H9 (cell line): ENCODE results near the gene ARSJ. TPM values are rescaled to one million over a fixed set of nuclear protein-coding genes. Genes with fewer than 3 reads are reported as not detected.

ENCODE experiments used
- DNase-seq: peaks from one replicate; pipeline ENCODE4 v3.0.0-alpha.2; 2017
- H2AFZ ChIP-seq: one replicate; pipeline ENCODE4 v1.6.1; 2013; ENCODE audit warnings: mild to moderate bottlenecking, low read length, control low read depth, moderate library complexity
- H2AK5ac ChIP-seq: 2 replicates; pipeline ENCODE4 v1.6.1; 2013; ENCODE audit warnings: low read length, control low read depth, mixed read lengths; ENCODE audit not compliant: insufficient read length
- H2BK120ac ChIP-seq: one replicate; pipeline ENCODE4 v1.6.1; 2013; ENCODE audit warnings: low read depth, mild to moderate bottlenecking, low read length, control low read depth, inconsistent platforms; ENCODE audit not compliant: poor library complexity, severe bottlenecking
- H2BK12ac ChIP-seq: 2 replicates; pipeline ENCODE4 v1.6.1; 2013; ENCODE audit warnings: low read length, control low read depth, mixed read lengths, low read depth; ENCODE audit not compliant: insufficient read length
- H2BK15ac ChIP-seq: 2 replicates; pipeline ENCODE4 v1.6.1; 2013; ENCODE audit warnings: low read depth, low read length, control low read depth
- H2BK20ac ChIP-seq: one replicate; pipeline ENCODE4 v1.6.1; 2013; ENCODE audit warnings: low read depth, mild to moderate bottlenecking, low read length, control low read depth, inconsistent platforms; ENCODE audit not compliant: poor library complexity, severe bottlenecking
- H2BK5ac ChIP-seq: 2 replicates; pipeline ENCODE4 v1.6.1; 2013; ENCODE audit warnings: low read length, control low read depth, mixed read lengths; ENCODE audit not compliant: insufficient read length
- H3K14ac ChIP-seq: 2 replicates; pipeline ENCODE4 v1.6.1; 2013; ENCODE audit warnings: low read length, control low read depth; ENCODE audit not compliant: insufficient read depth
- H3K18ac ChIP-seq: 2 replicates; pipeline ENCODE4 v1.6.1; 2013; ENCODE audit warnings: low read depth, mild to moderate bottlenecking, mixed read lengths, low read length, control low read depth; ENCODE audit not compliant: insufficient read length
- H3K23ac ChIP-seq: 2 replicates; pipeline ENCODE4 v1.6.1; 2013; ENCODE audit warnings: low read length, control low read depth, mixed read lengths, low read depth; ENCODE audit not compliant: insufficient read length
- H3K23me2 ChIP-seq: 2 replicates; pipeline ENCODE4 v1.6.1; 2013; ENCODE audit warnings: low read depth, mild to moderate bottlenecking, mixed read lengths, low read length, control low read depth; ENCODE audit not compliant: insufficient read length, poor library complexity, severe bottlenecking
- H3K27ac ChIP-seq: 2 replicates; pipeline ENCODE4 v1.5.1; 2013; ENCODE audit warnings: low read length, control low read depth, mixed read lengths, low read depth; ENCODE audit not compliant: insufficient read length
- H3K27me3 ChIP-seq: 2 replicates; pipeline ENCODE4 v1.6.1; 2013; ENCODE audit warnings: low read length, control low read depth, inconsistent platforms; ENCODE audit not compliant: insufficient read depth
- H3K4ac ChIP-seq: 2 replicates; pipeline ENCODE4 v1.6.1; 2013; ENCODE audit warnings: low read depth, mild to moderate bottlenecking, control low read depth, inconsistent platforms, low read length, moderate library complexity
- H3K4me1 ChIP-seq: 2 replicates; pipeline ENCODE4 v1.6.1; 2013; ENCODE audit warnings: low read length, control low read depth, inconsistent platforms; ENCODE audit not compliant: insufficient read depth
- H3K4me2 ChIP-seq: 2 replicates; pipeline ENCODE4 v1.6.1; 2013; ENCODE audit warnings: low read length, control low read depth, mixed read lengths; ENCODE audit not compliant: insufficient read length, insufficient read depth
- H3K56ac ChIP-seq: 2 replicates; pipeline ENCODE4 v1.6.1; 2013; ENCODE audit warnings: low read depth, mild to moderate bottlenecking, mixed read lengths, low read length, control low read depth; ENCODE audit not compliant: insufficient read length
- H3K79me1 ChIP-seq: 2 replicates; pipeline ENCODE4 v1.6.1; 2013; ENCODE audit warnings: low read depth, mild to moderate bottlenecking, moderate library complexity, low read length, control low read depth, inconsistent platforms; ENCODE audit not compliant: insufficient read depth, poor library complexity, severe bottlenecking
- H3K79me2 ChIP-seq: 2 replicates; pipeline ENCODE4 v1.6.1; 2013; ENCODE audit warnings: low read length, control low read depth, inconsistent platforms; ENCODE audit not compliant: insufficient read depth
- H3K9ac ChIP-seq: 2 replicates; pipeline ENCODE4 v1.6.1; 2013; ENCODE audit warnings: low read length, control low read depth, mixed read lengths; ENCODE audit not compliant: insufficient read length; ENCODE audit errors: extremely low read depth
- H3K9me3 ChIP-seq: one replicate; pipeline ENCODE4 v1.6.1; 2013; ENCODE audit warnings: low read depth, low read length, inconsistent platforms; ENCODE audit not compliant: control insufficient read depth
- H3T11ph ChIP-seq: one replicate; pipeline ENCODE4 v1.6.1; 2013; ENCODE audit warnings: mild to moderate bottlenecking, low read length, control low read depth, inconsistent platforms
- H4K20me1 ChIP-seq: one replicate; pipeline ENCODE4 v1.6.1; 2013; ENCODE audit not compliant: control insufficient read depth, insufficient read length, insufficient read depth
- H4K5ac ChIP-seq: 2 replicates; pipeline ENCODE4 v1.6.1; 2013; ENCODE audit warnings: low read depth, mild to moderate bottlenecking, mixed read lengths, low read length, control low read depth; ENCODE audit not compliant: insufficient read length
- H4K8ac ChIP-seq: replicated peaks from 2 replicates; pipeline ENCODE4 v1.6.1; 2013; ENCODE audit warnings: low read length, control low read depth, mixed read lengths, low read depth; ENCODE audit not compliant: insufficient read length
- H4K91ac ChIP-seq: 2 replicates; pipeline ENCODE4 v1.6.1; 2013; ENCODE audit warnings: low read depth, mild to moderate bottlenecking, moderate library complexity, mixed read lengths, low read length, control low read depth; ENCODE audit not compliant: insufficient read length
- H3K27ac Mint-ChIP-seq, 3 experiments: 2 replicates in 2 of 3; 3 replicates in 1 of 3; pipeline ENCODE4 v1.8.0; 2020 to 2021; ENCODE audit warnings: mixed read lengths in 3 of 3, mild to moderate bottlenecking in 1 of 3, moderate library complexity in 1 of 3
- H3K27me3 Mint-ChIP-seq: 2 replicates; pipeline ENCODE4 v1.8.0; 2021; ENCODE audit warnings: low read depth, mild to moderate bottlenecking, moderate library complexity, mixed read lengths
- H3K36me3 Mint-ChIP-seq, 3 experiments: 2 replicates in 2 of 3; 3 replicates in 1 of 3; pipeline ENCODE4 v1.8.0; 2020 to 2021; ENCODE audit warnings: low read depth in 3 of 3, mixed read lengths in 3 of 3; ENCODE audit not compliant: insufficient read depth in 1 of 3
- H3K4me1 Mint-ChIP-seq, 2 experiments: 2 replicates each; pipeline ENCODE4 v1.8.0; 2020; ENCODE audit warnings: mixed read lengths in 2 of 2
- H3K4me3 Mint-ChIP-seq, 2 experiments: 2 replicates in 1 of 2; 3 replicates in 1 of 2; pipeline ENCODE4 v1.8.0; 2020 to 2021; ENCODE audit warnings: mild to moderate bottlenecking in 2 of 2, mixed read lengths in 2 of 2, moderate library complexity in 1 of 2
- H3K9me3 Mint-ChIP-seq, 2 experiments: 2 replicates in 1 of 2; 3 replicates in 1 of 2; pipeline ENCODE4 v1.8.0; 2020; ENCODE audit warnings: mild to moderate bottlenecking in 2 of 2, mixed read lengths in 2 of 2, moderate library complexity in 1 of 2
- CTCF ChIP-seq: fragments of 200-600 bp; sonication (generic); conservative IDR thresholded peaks from 3 replicates; pipeline ENCODE4 v1.8.0; 2021; ENCODE audit warnings: antibody characterized with exemption, mild to moderate bottlenecking
- WGBS: extraction: QIAGEN DNeasy Blood & Tissue Kit; methylation state at CpG from one replicate; pipeline ENCODE4 v1.1.7; 2013; ENCODE audit warnings: missing lambda C conversion rate, low lambda C conversion rate, mixed read lengths; ENCODE audit not compliant: insufficient read length; ENCODE audit errors: extremely low coverage; 5-methylcytosine and 5-hydroxymethylcytosine counted together
- total RNA-seq: library from RNA; stranded (reverse); gene quantifications from 2 replicates; pipeline ENCODE4 v1.2.1, GENCODE V29; 2021

The ARSJ gene
- total RNA-seq, 1 experiment from 2014 or later = 1.1 TPM

GRCh38 chr4:113981591-113981990, 2.1 kb upstream of the ARSJ start:
- no peak overlapping the region for H3K4me2 ChIP-seq
- no peaks in the 10 kb centered on the region for H3K27me3 ChIP-seq
- no peak overlapping the region for H3T11ph ChIP-seq
- no peak overlapping the region for H4K8ac ChIP-seq
- H3K56ac ChIP-seq = no peak overlapping the region
- WGBS = no CpG with 5 or more reads among the region's 2 CpGs
- H3K18ac ChIP-seq = no peak overlapping the region
- no peak overlapping the region for H2BK20ac ChIP-seq
- no peak overlapping the region for H2BK5ac ChIP-seq
- Mint-ChIP-seq H3K4me3 (no peak overlapping the region), H3K27me3 (peaks cover 28% of the 10 kb centered on the region), H3K36me3 (peaks cover 9 to 12% (median 12%) of the 10 kb centered on the region in 3 experiments; a peak in 5 of 7 replicates), H3K9me3 (peaks cover 14 to 22% of the 10 kb centered on the region in 2 experiments), H3K4me1 (peaks cover 13 to 34% of the 10 kb centered on the region in 2 experiments), H3K27ac (no peak overlapping the region)
- H2BK15ac ChIP-seq = no peak overlapping the region
- H3K79me2 ChIP-seq = no peaks in the 10 kb centered on the region
- H4K20me1 ChIP-seq = no peaks in the 10 kb centered on the region
- H3K4me1 ChIP-seq = peaks cover 4% of the 10 kb centered on the region; the same call in 1 of the 2 replicates
- H3K23me2 ChIP-seq = peaks cover 10% of the 10 kb centered on the region
- H3K27ac ChIP-seq = no peak overlapping the region
- no peak overlapping the region for H3K14ac ChIP-seq
- no peak overlapping the region for H2AFZ ChIP-seq
- H3K9ac ChIP-seq = no peak overlapping the region
- H3K79me1 ChIP-seq = no peaks in the 10 kb centered on the region
- H4K5ac ChIP-seq = no peak overlapping the region
- H2BK120ac ChIP-seq = no peak overlapping the region
- H4K91ac ChIP-seq = no peak overlapping the region
- H2BK12ac ChIP-seq = no peak overlapping the region
- TF ChIP-seq CTCF = no peak
- DNase-seq = no peak
- no peak overlapping the region for H3K23ac ChIP-seq
- H2AK5ac ChIP-seq = no peak overlapping the region
- no peak overlapping the region for H3K4ac ChIP-seq
- no peaks in the 10 kb centered on the region for H3K9me3 ChIP-seq
